ENCODE data around the gene UTS2R.

The UTS2R gene

GRCh38 chr17:82392941-82393340 is 21.4 kb downstream of the UTS2R start:
- Histone ChIP-seq H3K4me3 (ENCODE audit: low read depth in 1 of 2, low read length in 2 of 2) (no peak overlapping the region), H3K27me3 (ENCODE audit: insufficient read depth, low read length, poor library complexity) (no peaks in the 10 kb centered on the region), H3K4me2 (ENCODE audit: insufficient read depth, low read length) (no peak overlapping the region), H4K20me1 (ENCODE audit: insufficient read depth, low read length) (no peaks in the 10 kb centered on the region), H3K9ac (ENCODE audit: low read depth, low read length) (no peak overlapping the region), H2AFZ (ENCODE audit: low read depth, low read length) (no peak overlapping the region), H3K4me1 (ENCODE audit: insufficient read depth, low read length) (no peaks in the 10 kb centered on the region), H3K9me3 (ENCODE audit: insufficient read depth, low read length, severe bottlenecking) (no peaks in the 10 kb centered on the region), H3K27ac (ENCODE audit: low read length) (no peak overlapping the region), H3K36me3 (ENCODE audit: insufficient read depth, low read length) (peaks cover 35% of the 10 kb centered on the region), H3K79me2 (ENCODE audit: insufficient read depth, low read length) (no peaks in the 10 kb centered on the region)
- DNase-seq = no peak
- ATAC-seq (ENCODE audit: insufficient read depth, low read depth) = no peak
- TF ChIP-seq EZH2 (IDR thresholded peaks at IDR 0.05; ENCODE audit: borderline replicate concordance, low read depth, low read length, severe bottlenecking) = no peak
- TF ChIP-seq CTCF (IDR thresholded peaks at IDR 0.05; ENCODE audit: borderline replicate concordance, extremely low read depth, low read length, poor library complexity, severe bottlenecking) = no peak

- no peaks in the 10 kb centered on the region for H3K27me3 ChIP-seq (ENCODE audit: insufficient read depth, low read length, poor library complexity)
- ATAC-seq (ENCODE audit: insufficient read depth, low read depth) (no peak), DNase-seq (no peak)
- no peak overlapping the region for H3K4me3 ChIP-seq (ENCODE audit: low read depth in 1 of 2, low read length in 2 of 2)
- no peaks in the 10 kb centered on the region for H3K79me2 ChIP-seq (ENCODE audit: insufficient read depth, low read length)
- no peak overlapping the region for H3K27ac ChIP-seq (ENCODE audit: low read length)
- no peak overlapping the region for H3K4me2 ChIP-seq (ENCODE audit: insufficient read depth, low read length)
- no peaks in the 10 kb centered on the region for H3K4me1 ChIP-seq (ENCODE audit: insufficient read depth, low read length)
- H3K9me3 ChIP-seq (ENCODE audit: insufficient read depth, low read length, severe bottlenecking) = no peaks in the 10 kb centered on the region
- TF ChIP-seq EZH2 (IDR thresholded peaks at IDR 0.05; ENCODE audit: borderline replicate concordance, low read depth, low read length, severe bottlenecking) (no peak), CTCF (IDR thresholded peaks at IDR 0.05; ENCODE audit: borderline replicate concordance, extremely low read depth, low read length, poor library complexity, severe bottlenecking) (no peak)
- no peak overlapping the region for H2AFZ ChIP-seq (ENCODE audit: low read depth, low read length)
- no peaks in the 10 kb centered on the region for H4K20me1 ChIP-seq (ENCODE audit: insufficient read depth, low read length)
- no peak overlapping the region for H3K9ac ChIP-seq (ENCODE audit: low read depth, low read length)
- peaks cover 40% of the 10 kb centered on the region for H3K36me3 ChIP-seq (ENCODE audit: insufficient read depth, low read length)
These were observed 22.7 kb downstream of the UTS2R start for GRCh38 chr17:82394278-82394677.

GRCh38 chr17:82396601-82397435 is 25.3 kb downstream of the UTS2R start:
- Histone ChIP-seq H4K20me1 (ENCODE audit: insufficient read depth, low read length) (no peaks in the 10 kb centered on the region), H3K4me2 (ENCODE audit: insufficient read depth, low read length) (no peak overlapping the region), H3K79me2 (ENCODE audit: insufficient read depth, low read length) (no peaks in the 10 kb centered on the region), H3K4me1 (ENCODE audit: insufficient read depth, low read length) (no peaks in the 10 kb centered on the region), H3K27me3 (ENCODE audit: insufficient read depth, low read length, poor library complexity) (no peaks in the 10 kb centered on the region), H2AFZ (ENCODE audit: low read depth, low read length) (no peak overlapping the region), H3K27ac (ENCODE audit: low read length) (no peak overlapping the region), H3K4me3 (ENCODE audit: low read depth in 1 of 2, low read length in 2 of 2) (no peak overlapping the region), H3K36me3 (ENCODE audit: insufficient read depth, low read length) (peaks cover 44% of the 10 kb centered on the region), H3K9ac (ENCODE audit: low read depth, low read length) (no peak overlapping the region), H3K9me3 (ENCODE audit: insufficient read depth, low read length, severe bottlenecking) (no peaks in the 10 kb centered on the region)
- TF ChIP-seq CTCF (IDR thresholded peaks at IDR 0.05; ENCODE audit: borderline replicate concordance, extremely low read depth, low read length, poor library complexity, severe bottlenecking) (no peak), EZH2 (IDR thresholded peaks at IDR 0.05; ENCODE audit: borderline replicate concordance, low read depth, low read length, severe bottlenecking) (no peak)
- ATAC-seq (ENCODE audit: insufficient read depth, low read depth) (no peak), DNase-seq (no peak)

All from DND-41 (cell line).